Peyer's patch (tissue), 4 donors: ENCODE measurements around the gene PIGN.

ENCODE experiments used
- CTCF ChIP-seq, 6 experiments: fragments of 450-650 bp in 4 of 6; fragments of 200-600 bp in 2 of 6; sonication (generic) in 1 of 6; IDR thresholded peaks; one replicate each; pipeline ENCODE4 v1.5.1; 2017 to 2019; ENCODE audit warnings: antibody characterized with exemption in 6 of 6, mild to moderate bottlenecking in 3 of 6, moderate library complexity in 1 of 6
- POLR2A ChIP-seq, 2 donors: fragments of 450-650 bp; IDR thresholded peaks; one replicate each; pipeline ENCODE4 v1.5.1; 2017; ENCODE audit warnings: antibody characterized with exemption in 2 of 2, mild to moderate bottlenecking in 2 of 2, moderate library complexity in 2 of 2

GRCh38 chr18:62048279-62048678 lies 138.6 kb downstream of the PIGN start:
- TF ChIP-seq CTCF (IDR thresholded peaks at IDR 0.05) (no peak), POLR2A (IDR thresholded peaks at IDR 0.05) (no peak)
